ENCODE data around the gene ZNF577. TPM values are rescaled to one million over a fixed set of nuclear protein-coding genes. Genes with fewer than 3 reads are reported as not detected.

ZNF577 gene
- total RNA-seq, 1 experiment from 2014 or later, result 10.0 TPM

- peaks cover 42% of the 10 kb centered on the region for H3K9me3 ChIP-seq (replicated peaks)
- DNase-seq, result peak; percentile 89 to 95
Observed at GRCh38 chr19:51904331-51905165, 16.8 kb upstream of the ZNF577 start, which contains the start of gene ZNF649. TSS of gene ZNF649 (minus strand) at chr19:51905017. CDS start at chr19:51900107, 4,910 bp downstream.

DNA sequence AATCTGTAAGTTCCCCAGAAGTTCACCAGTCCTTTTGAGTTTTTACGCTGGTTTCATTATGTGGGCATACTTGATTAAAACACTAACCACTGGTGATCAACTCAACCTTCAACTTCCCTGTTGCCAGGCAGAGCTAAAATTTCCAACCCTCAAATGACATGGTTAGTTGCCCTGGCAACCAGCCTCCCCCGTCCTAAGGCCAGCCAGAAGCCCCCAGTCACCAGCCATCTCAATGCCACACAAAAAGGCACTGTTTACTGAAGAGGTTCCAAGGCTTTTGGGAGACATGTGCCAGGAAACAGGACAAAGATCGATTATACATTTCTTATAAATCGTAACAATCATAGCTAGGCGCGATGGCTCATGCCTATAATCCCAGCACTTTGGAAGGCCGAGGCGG, 15.4 kb upstream of the ZNF577 start:
- H3K27ac ChIP-seq, result no peak overlapping the region
- peaks cover 48% of the 10 kb centered on the region for H3K9me3 ChIP-seq (replicated peaks)
- peaks cover 51% of the 10 kb centered on the region for H3K36me3 ChIP-seq
- no peak for DNase-seq
- H3K4me1 ChIP-seq, result no peaks in the 10 kb centered on the region
- no peaks in the 10 kb centered on the region for H3K27me3 ChIP-seq
- no peak overlapping the region for H3K4me3 ChIP-seq

More at GRCh38 chr19:51904331-51905165, 16.8 kb upstream of the ZNF577 start, which contains the start of gene ZNF649:
- Histone ChIP-seq H3K27me3 (no peaks in the 10 kb centered on the region), H3K36me3 (peaks cover 37% of the 10 kb centered on the region), H3K4me3 (peak within 1 kb of the TSS; percentile 89), H3K27ac (peak within 1 kb of the TSS; percentile 79), H3K4me1 (no peaks in the 10 kb centered on the region)

DNA sequence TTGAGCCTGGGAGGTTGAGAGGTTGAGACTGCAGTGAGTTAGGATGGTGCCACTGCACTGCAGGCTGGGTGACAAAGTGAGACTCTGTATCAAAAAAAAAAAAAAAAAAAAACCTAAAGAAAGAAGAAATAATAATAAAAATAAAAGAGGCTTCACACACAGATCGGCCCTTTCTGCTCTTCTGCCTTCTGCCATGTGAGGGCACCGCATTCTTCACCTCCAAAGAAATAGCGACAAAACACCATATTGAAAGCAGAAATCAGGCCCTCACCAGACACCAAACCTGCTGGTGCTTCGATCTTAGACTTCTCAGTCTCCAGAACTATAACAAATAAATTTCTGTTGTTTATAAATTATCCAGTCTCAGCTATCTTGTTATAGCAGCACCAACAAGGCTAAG, 14.1 kb upstream of the ZNF577 start:
- Histone ChIP-seq H3K9me3 (replicated peaks) (peaks cover 56% of the 10 kb centered on the region), H3K27me3 (no peaks in the 10 kb centered on the region), H3K36me3 (peaks cover 64% of the 10 kb centered on the region)

GRCh38 chr19:51891193-51891747, 3.5 kb upstream of the ZNF577 start:
- Histone ChIP-seq H3K36me3 (peaks cover 82% of the 10 kb centered on the region), H3K27ac (no peak overlapping the region), H3K4me3 (no peak overlapping the region), H3K9me3 (replicated peaks) (peaks cover 43% of the 10 kb centered on the region), H3K27me3 (no peaks in the 10 kb centered on the region), H3K4me1 (no peaks in the 10 kb centered on the region)
- DNase-seq, result peak in 1 of 2 experiments; percentile 10

More for the DNA sequence above, 14.1 kb upstream of the ZNF577 start:
- H3K4me1 ChIP-seq, result no peaks in the 10 kb centered on the region
- H3K27ac ChIP-seq, result no peak overlapping the region
- no peak overlapping the region for H3K4me3 ChIP-seq
- DNase-seq, result no peak

DNA sequence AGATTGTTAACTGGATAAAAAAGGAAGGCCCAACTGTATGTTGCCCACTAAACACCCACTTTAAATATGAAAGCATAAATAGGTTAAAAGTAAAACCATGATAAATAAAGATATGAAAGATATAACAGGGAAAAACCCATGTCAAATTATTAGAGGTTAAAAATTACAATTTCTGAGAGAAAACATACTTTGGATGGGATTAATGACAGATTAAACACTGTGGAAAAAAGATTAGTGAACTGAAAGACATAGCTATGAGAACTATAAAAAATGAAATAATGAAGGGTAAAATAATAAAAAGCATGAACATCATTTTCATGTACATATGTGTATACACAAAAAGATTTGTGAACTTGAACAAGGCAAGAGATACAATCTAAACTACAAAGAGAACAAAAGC, 2.2 kb upstream of the ZNF577 start:
- no peak overlapping the region for H3K4me3 ChIP-seq
- DNase-seq, result no peak
- no peak overlapping the region for H3K27ac ChIP-seq
- peaks cover 74% of the 10 kb centered on the region for H3K36me3 ChIP-seq
- no peaks in the 10 kb centered on the region for H3K4me1 ChIP-seq
- H3K27me3 ChIP-seq, result no peaks in the 10 kb centered on the region
- H3K9me3 ChIP-seq (replicated peaks), result peaks cover 46% of the 10 kb centered on the region

DNA sequence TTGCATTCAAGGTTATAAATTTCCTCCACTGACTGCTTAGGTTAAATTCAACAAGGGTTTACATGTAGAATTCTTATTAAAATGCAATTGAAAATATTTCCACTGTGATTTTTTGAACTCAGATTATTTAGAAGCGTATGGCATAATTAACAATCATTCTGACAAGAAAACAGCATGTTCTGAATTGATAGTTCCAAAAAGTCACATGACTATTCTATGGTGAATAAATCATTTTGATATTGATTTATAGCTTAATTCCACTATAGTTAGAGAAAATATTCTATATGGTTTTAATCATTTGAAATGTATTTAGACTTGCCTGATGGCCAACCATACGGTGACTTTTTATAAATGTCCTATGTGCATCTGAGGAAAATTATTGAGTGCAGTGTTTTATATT, 3.0 kb downstream of the ZNF577 start:
- H3K9me3 ChIP-seq (replicated peaks), result peaks cover 21% of the 10 kb centered on the region; the same call in 1 of the 2 replicates
- H3K4me1 ChIP-seq, result no peaks in the 10 kb centered on the region
- H3K36me3 ChIP-seq, result peaks cover 28% of the 10 kb centered on the region
- H3K27me3 ChIP-seq, result no peaks in the 10 kb centered on the region
- no peak overlapping the region for H3K4me3 ChIP-seq
- H3K27ac ChIP-seq, result no peak overlapping the region
- DNase-seq, result no peak

DNA sequence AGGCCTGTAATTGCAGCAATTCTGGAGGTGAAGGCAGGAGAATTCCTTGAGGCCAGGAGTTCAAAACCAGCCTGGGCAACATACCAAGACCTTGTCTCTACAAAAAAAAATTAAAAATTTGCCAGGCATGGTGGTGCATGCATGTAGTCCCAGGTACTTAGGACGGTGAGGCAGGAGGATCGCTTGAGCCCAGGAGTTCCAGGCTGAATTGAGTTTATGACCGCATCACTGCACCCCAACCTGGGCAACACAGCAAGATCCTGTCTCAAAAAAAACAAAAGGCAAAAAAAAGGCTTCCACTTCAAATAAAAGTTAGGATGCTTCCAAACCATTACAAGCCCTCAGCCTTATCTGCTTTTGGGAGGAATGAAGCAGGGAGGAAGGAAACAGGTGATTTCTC, 5.2 kb downstream of the ZNF577 start:
- Histone ChIP-seq H3K27ac (no peak overlapping the region), H3K4me1 (no peaks in the 10 kb centered on the region), H3K27me3 (no peaks in the 10 kb centered on the region), H3K4me3 (no peak overlapping the region), H3K9me3 (replicated peaks) (peaks cover 10% of the 10 kb centered on the region; the same call in 1 of the 2 replicates), H3K36me3 (peaks cover 27% of the 10 kb centered on the region)
- no peak for DNase-seq

- Histone ChIP-seq H3K27ac (no peak overlapping the region), H3K4me3 (no peak overlapping the region), H3K9me3 (replicated peaks) (peaks cover 30% of the 10 kb centered on the region), H3K27me3 (no peaks in the 10 kb centered on the region), H3K36me3 (peaks cover 38% of the 10 kb centered on the region), H3K4me1 (no peaks in the 10 kb centered on the region)
- no peak for DNase-seq
Observed at GRCh38 chr19:51873097-51873496, 14.7 kb downstream of the ZNF577 start.

DNA sequence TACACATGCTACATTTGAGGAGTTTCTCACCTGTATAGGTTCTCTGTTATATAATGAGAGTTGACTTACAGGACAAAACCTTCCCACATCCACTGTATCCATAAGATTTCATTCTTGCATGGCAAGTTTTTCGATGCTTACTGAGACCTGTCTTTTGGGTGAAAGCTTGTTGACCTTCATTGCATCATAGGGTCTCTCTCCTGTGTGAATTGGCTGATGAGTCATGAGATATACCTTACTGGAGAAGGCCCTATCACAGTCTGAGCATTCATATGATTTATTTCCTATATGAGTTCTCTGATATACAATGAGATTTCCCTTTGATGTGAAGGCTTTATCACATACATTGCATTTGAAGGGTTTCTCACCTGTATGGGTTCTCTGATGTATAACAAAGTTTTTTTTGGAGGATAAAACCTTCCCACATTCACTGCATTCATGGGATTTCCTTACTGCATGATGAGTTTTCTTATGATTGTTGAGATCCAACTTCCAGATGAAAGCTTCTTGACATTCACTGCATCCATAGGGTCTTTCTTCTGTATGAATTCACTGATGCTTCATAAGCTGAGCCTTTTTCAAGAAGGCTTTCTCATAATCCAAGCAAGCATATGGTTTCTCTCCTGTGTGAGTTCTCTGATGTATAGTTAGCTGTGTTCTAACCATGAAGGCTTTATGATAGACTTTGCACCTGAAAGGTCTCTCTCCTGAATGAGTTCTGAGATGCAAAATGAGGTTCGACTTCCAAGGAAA, 25.7 kb downstream of the ZNF577 start:
- peaks cover 33% of the 10 kb centered on the region for H3K9me3 ChIP-seq (replicated peaks)
- DNase-seq, result no peak
- no peaks in the 10 kb centered on the region for H3K36me3 ChIP-seq
- no peaks in the 10 kb centered on the region for H3K4me1 ChIP-seq
- no peak overlapping the region for H3K27ac ChIP-seq
- no peaks in the 10 kb centered on the region for H3K27me3 ChIP-seq
- H3K4me3 ChIP-seq, result no peak overlapping the region

- DNase-seq, result no peak
- H3K27ac ChIP-seq, result no peak overlapping the region
- no peaks in the 10 kb centered on the region for H3K36me3 ChIP-seq
- no peaks in the 10 kb centered on the region for H3K27me3 ChIP-seq
- no peak overlapping the region for H3K4me3 ChIP-seq
- no peaks in the 10 kb centered on the region for H3K9me3 ChIP-seq (replicated peaks)
- H3K4me1 ChIP-seq, result no peaks in the 10 kb centered on the region
Observed at GRCh38 chr19:51837145-51837544, 50.6 kb downstream of the ZNF577 start.

DNA sequence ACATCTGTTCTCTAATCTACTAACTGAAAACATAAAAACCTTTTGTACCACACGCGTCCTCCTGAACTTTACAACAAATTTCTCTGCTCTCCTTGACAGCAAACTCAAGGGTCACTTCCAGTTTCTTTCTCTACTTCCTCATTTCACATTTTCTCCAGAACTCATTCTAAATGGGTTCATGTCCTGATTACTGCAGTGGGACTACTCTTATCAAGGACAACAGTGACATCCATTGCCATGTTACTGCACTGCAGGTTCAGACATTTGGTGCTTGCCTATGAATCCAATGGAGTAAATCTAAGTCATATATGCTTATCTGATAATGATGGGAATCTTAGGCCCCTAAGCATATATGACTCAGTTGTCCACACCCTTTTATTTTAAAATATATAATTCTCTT, 57.5 kb downstream of the ZNF577 start:
- DNase-seq, result no peak

GRCh38 chr19:51824281-51825005, 63.3 kb downstream of the ZNF577 start:
- no peak for DNase-seq
- Histone ChIP-seq H3K4me1 (no peaks in the 10 kb centered on the region), H3K4me3 (no peak overlapping the region), H3K9me3 (replicated peaks) (no peaks in the 10 kb centered on the region), H3K27me3 (no peaks in the 10 kb centered on the region), H3K36me3 (no peaks in the 10 kb centered on the region), H3K27ac (no peak overlapping the region)

More for the DNA sequence above, 57.5 kb downstream of the ZNF577 start:
- no peaks in the 10 kb centered on the region for H3K27me3 ChIP-seq
- no peak overlapping the region for H3K4me3 ChIP-seq
- no peaks in the 10 kb centered on the region for H3K4me1 ChIP-seq
- no peak overlapping the region for H3K27ac ChIP-seq
- no peaks in the 10 kb centered on the region for H3K36me3 ChIP-seq
- H3K9me3 ChIP-seq (replicated peaks), result no peaks in the 10 kb centered on the region

GRCh38 chr19:51822946-51823345, 64.8 kb downstream of the ZNF577 start:
- no peak for DNase-seq
- Histone ChIP-seq H3K27me3 (no peaks in the 10 kb centered on the region), H3K36me3 (no peaks in the 10 kb centered on the region), H3K27ac (no peak overlapping the region), H3K4me3 (no peak overlapping the region), H3K4me1 (no peaks in the 10 kb centered on the region), H3K9me3 (replicated peaks) (no peaks in the 10 kb centered on the region)

DNA sequence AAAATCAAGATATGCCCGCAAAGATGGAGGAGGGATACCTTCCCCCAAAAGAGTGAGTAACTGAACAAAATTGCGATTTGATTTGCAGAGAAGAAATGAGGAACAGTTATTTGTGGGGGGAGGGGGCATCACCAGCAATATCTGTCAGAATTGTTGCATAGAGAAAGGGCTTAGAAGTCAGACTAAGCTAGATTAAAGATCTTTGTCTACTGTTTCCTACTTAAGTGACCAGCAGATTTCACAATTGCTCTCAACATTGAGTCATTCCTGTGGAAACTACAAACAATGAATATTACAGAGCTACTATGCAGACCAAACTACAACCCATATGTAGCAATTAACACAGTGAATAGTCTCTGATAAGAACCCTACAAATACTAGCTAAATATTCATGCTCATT, 65.4 kb downstream of the ZNF577 start:
- no peaks in the 10 kb centered on the region for H3K36me3 ChIP-seq
- no peak overlapping the region for H3K27ac ChIP-seq
- no peak overlapping the region for H3K4me3 ChIP-seq
- no peaks in the 10 kb centered on the region for H3K4me1 ChIP-seq
- no peak for DNase-seq
- no peaks in the 10 kb centered on the region for H3K27me3 ChIP-seq
- H3K9me3 ChIP-seq (replicated peaks), result no peaks in the 10 kb centered on the region

Measured in SJCRH30 (cell line).